Cerebellar nuclear complex (tissue), 1 donor: ENCODE measurements around the gene PLA2G6.

Experiments
- DNase-seq, 2 experiments: peaks; one replicate each; lab custom pipeline; 2025; lab: John Stamatoyannopoulos, UW

PLA2G6 gene

GRCh38 chr22:38110008-38110862 is 71.4 kb downstream of the PLA2G6 start, which contains the start of gene BAIAP2L2:
Gene BAIAP2L2 (minus strand): TSS chr22:38110684. CDS start chr22:38110525, 159 bp downstream.
- DNase-seq, result no peak

GRCh38 chr22:38109371-38110001 is 72.1 kb downstream of the PLA2G6 start:
- no peak for DNase-seq

GRCh38 chr22:38108561-38109319 is 72.9 kb downstream of the PLA2G6 start:
- no peak for DNase-seq

DNA sequence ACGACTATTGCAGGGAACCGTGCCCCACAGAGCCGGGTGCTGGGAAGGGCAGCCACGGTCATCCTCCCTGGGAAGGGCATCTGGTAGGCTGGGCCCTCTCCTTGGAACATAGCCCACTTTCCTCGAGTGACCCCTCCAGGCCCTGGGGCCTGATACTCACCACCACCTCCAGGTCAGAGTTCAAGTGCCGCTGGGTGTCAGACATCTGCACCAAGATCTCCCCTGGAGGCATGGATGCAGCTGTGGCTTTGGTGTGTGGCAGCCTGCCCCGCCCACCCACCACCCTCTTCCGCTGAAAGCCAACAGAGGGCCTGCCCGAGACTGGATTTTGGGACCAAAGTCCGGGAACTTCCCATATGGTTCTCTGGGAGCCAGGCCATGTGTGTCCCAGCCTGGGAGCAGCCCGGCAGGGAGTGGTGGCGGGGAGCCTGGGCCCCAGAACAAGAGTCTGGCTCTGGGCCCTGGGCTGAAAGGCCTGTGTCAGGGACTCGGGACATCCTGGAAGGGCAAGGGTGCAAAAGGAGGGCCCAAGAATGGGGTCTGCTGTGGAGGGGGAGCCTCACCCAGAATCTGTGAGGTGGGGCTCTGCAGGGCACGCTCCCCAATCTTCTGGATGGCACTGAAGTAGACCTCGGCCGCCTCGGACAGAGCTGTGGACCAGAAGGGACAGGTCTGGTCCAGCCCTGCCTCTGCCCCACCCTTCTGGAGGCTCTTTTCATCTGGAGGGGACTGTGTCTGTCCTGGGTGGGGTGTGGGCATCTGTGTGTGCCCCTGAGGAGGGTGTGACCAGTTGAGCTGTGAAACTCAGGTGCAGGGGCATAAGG is 73.7 kb downstream of the PLA2G6 start:
- DNase-seq, result no peak

- DNase-seq, result no peak
Measured at GRCh38 chr22:38106814-38107578, 74.6 kb downstream of the PLA2G6 start.

DNA sequence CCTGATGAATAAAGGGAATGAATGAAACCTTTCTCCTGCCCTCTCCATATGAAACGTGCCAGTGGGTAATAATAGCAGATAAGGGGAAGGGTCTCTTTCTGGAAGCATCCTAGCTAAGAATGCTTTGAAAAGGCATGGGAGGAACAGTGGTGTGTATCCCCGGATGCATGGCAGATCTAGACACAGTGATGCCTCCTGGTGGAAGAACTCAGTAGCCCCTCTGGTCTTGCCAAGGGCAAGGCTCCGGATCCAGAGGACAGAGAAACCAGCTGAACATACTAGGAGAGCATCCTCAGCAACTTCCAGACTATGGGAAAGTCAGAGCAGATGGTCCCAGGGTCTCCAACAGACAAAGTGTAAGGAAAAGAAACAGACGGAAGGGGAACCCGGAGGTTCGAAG is 77.5 kb downstream of the PLA2G6 start:
- DNase-seq, result no peak

DNA sequence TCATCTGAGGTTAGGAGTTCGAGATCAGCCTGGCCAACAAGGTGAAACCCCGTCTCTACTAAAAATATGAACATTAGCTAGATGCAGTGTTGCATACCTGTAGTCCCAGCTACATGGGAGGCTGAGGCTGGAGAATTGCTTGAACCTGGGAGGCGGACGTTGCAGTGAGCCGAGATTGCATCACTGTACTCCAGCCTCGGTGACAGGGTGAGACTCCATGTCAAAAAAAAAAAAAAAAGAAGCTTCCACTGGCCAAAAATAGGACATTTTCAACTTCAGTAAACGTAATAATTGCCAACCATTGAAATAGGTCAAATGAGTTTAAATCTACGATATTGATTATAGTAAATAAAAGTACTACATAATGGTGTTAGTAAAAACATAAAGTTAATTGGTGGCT is 78.0 kb downstream of the PLA2G6 start:
- no peak for DNase-seq

GRCh38 chr22:38098410-38099249 is 83.0 kb downstream of the PLA2G6 start:
- no peak for DNase-seq

- no peak for DNase-seq
Measured at GRCh38 chr22:38097557-38098409, 83.8 kb downstream of the PLA2G6 start.

DNA sequence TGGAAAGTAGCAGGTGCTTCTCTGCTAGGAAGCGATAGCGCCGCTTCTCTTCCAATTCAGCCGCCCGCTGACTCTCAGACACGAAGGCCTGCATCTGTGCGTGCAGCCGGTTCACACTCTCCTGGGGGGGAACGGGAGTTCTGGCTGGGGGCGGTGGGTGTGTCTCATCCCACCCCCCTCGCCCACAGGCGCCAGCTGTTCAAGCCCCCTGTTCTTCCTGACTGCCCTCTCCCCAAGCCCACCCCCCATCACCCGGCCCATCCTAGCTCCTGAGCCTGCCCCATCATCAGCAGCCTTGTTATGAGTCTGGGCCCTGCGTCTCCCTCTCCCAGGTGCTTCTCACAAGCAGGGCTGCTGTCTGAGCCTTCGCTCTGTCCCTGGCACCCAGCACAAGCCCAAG is 84.6 kb downstream of the PLA2G6 start:
- DNase-seq, result no peak

DNA sequence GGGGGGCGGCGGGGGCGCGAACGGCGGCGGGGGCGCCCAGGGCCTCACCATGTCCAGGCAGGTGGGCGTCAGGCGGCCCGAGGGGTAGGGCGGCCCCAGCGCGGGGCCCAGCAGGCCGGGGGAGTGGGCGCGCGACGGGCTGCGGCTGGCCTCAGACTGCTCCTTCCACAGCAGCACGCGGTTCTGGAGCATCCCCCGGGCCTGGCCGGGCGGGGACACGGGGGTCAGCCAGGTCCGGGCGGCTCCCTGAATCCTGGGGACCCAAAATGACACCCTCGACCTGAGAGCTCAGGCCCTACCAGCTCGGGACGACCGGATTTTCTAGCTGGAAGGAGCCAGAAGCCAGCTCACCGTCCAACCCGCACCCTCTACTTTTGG is 92.2 kb downstream of the PLA2G6 start:
- no peak for DNase-seq

DNA sequence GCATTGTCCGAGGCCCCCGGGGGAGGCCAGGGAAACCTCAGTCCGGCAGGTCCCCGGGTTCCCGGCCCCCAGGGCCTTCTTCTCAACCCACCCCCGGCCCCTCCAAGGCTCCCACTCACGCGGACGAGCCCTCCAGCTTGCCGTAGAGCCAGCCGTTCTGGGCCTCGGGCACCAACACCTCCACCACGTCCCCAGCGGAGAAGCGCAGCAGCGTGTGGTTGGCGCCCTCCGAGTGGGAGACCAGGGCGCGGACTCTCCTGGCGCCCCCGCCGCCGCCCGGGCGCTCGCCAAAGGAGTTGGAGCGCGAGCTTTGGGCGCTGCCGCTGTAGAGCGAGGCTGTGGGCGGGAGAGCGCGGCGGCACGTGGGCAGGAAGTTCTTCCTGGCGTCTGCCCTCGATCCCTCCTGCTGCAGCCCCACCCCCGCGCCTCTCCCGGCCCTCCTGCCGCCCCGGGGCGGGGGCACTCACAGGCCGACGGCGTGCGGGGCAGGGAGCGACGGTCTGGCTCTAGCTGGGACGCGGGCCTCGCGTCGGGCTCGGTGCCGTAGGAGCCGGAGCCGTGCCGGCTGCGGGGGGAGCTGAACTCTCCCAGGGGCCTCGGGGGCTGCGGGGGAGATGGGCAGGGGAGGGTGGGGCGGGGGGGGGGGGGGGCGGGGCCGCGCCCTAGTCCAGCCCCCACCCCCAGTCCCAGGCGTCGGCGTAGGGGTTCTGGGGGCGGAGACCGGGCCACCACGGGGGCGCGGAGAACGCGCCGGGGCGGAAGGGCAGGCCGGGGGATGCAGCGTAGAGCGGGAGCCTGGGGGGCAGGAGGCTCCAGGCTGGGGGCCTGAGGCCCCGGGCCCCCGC is 92.8 kb downstream of the PLA2G6 start:
- DNase-seq, result no peak

DNA sequence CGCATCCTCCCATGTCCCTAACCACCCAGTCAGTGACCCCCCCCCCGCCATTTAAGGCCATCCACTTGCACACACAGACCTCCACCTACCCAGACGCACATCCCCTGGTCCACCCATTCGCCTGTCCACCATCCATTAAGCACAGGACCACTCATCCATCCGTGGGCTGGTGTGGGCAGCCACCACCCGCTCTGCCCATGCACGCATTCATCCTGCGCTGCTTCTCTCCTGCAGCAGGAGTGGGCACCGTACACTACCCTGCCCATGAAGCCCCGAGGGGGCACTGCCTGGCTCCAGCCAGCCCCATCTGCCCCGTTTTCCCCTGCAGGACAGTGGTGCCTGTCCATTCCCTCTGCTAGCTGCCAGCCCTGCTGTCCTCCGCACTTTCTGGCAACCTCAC is 93.8 kb downstream of the PLA2G6 start:
- DNase-seq, result no peak

DNA sequence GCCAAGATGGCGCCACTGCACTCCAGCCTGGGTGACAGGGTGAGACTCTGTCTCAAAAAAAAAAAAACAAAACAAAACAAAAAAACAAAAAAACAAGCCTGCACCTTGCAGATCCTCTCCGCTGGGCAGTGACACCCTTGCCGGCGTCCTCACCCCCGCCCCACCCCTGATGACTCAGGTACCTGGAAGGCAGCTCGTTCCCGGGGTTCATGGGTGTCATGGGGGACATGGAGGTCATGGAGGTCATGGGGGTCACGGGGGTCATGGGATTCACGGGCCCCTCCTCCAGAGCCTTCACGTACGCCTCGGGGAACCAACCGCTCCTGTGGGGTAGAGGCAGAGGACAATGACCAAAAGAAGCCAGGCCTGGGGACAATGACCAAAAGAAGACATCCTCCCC is 94.7 kb downstream of the PLA2G6 start:
- DNase-seq, result no peak

GRCh38 chr22:38086001-38086845 is 95.4 kb downstream of the PLA2G6 start:
- DNase-seq, result no peak

DNA sequence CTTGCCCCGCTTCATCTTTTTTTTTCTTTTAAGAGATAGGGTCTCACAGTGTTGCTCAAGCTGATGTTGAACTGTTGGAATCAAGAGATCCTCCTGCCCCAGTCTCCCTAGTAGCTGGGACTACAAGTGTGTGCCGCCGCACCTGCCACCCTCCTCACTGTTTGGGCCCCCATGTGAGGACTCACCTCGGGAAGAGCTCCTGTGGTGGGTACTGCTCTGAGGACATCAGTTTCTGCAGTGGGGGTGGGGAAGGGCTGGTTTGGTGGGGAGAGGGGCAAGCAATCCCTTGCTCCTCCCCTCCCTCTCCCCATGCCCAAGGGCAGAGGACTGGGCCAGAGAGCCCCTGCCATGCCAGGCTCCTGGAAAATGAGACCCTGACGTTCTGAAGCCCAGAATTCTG is 96.1 kb downstream of the PLA2G6 start:
- DNase-seq, result no peak

- no peak for DNase-seq
Measured at GRCh38 chr22:38085056-38085455, 96.6 kb downstream of the PLA2G6 start.
